ENCODE measurements around the gene PRKAG2.

Gene PRKAG2

DNA sequence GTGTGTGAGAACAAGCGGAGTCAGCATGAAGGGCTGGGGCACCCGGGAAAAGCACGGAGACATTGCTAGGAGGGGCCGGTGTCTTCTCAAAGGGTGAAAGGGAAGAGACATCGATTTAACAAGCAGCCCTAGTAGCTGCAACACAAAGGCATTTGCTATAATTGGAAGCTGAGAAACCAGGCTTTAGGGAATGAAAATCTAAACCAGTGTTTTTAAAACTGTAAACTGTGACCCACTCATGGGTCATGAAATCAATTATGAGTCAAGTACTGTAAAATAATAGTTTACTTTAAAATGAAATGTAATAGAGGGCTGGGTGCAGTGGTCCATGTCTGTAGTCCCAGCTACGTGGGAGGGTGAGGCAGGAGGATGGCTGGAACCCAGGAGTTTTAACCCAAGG is 228.5 kb downstream of the PRKAG2 start:
- no peak for DNase-seq (ENCODE audit: low spot score)

DNA sequence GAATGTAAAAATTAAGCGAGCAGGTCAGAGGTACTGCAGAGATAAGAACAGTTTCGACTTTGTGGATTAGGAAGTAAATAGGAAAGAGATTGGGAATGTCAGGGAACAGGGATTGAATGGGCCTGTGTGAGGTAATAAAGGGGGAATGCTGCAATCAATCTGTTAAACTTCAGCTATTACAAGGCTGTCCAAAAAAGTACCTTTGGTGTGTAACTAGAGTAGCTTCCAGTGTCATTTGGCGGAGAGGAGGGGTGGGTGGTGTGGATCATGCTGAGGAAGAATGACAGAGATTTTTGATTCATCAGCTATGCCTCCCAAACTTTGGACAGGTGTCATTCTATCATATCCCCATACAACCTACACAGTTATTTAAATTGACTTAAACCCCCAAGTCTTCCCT is 229.0 kb downstream of the PRKAG2 start:
- no peak for DNase-seq (ENCODE audit: low spot score)

DNA sequence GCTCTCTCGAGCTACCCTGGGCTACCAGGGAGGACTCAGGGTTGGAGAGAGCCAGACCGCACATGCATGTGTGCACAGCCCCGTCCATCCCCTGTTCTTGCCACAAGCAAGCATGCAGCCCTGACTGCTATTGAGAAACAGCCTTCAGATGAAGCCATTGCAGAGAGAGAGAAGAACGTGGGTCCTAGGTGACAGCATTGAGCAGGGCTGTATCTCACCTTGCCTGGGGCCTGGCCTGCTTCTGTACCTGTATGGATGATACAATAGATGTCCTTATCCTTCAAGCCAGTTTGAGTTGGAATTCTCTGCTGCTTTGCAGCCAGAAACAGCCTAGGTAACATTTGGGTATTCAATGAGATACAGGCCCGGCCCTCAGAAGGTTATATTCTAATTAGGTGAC is 229.9 kb downstream of the PRKAG2 start:
- DNase-seq (ENCODE audit: low spot score): no peak

DNA sequence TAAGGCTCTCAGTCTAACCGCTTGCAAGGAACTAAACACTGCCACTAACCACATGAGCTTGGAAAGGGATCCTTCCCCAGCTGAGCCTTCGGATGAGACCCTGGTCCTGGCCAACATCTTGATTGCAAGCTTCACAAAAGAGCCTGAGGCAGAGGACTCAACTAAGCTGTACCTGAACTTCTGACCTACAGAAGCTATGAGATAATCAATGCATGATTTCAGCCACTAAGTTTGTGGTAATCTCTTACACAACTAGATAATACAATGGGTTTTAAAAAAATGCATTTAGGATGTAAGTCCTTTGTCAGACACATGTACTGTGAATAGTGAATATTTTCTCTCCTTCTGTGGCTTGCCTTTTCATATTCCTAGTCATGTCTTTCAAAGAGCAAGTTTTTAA is 231.6 kb downstream of the PRKAG2 start:
- DNase-seq (ENCODE audit: low spot score): no peak

DNA sequence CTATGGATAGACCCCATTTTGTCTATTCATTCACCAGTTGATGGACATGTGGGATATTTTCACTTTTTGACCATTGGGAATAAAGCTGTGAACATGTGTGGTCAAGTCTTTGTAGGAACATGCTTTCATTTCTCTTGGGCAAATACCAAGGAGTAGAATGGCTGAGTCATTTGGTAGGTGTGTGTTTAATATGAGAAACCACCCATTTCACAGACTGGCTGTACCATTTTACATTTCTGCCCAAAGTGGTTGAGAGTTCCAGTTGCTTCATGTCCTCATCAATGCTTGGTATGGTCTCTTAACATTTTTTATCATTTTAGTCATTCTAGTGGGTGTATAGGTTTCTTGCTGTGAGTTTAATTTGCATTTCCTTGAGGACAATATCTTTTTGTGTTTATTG is 232.4 kb downstream of the PRKAG2 start:
- no peak for DNase-seq (ENCODE audit: low spot score)

DNA sequence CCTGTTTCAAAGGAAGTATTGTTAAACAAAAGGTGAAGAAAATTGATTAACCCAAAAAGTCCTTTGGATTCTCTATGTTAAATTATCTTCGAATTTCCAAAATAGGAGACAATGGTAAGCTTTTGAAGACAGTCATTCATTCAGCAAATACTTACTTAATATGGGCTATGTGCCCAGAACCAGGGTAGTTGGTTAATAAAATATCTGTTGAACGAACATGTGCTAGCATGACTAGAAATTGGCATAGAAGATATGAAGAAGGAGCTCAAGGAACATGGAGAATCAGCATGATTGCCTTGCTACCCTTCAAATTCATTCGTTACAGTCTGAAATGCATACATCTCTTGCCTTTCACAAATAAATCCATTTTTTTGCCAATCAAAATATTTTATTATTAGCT is 234.2 kb downstream of the PRKAG2 start:
- DNase-seq (ENCODE audit: low spot score): no peak

DNA sequence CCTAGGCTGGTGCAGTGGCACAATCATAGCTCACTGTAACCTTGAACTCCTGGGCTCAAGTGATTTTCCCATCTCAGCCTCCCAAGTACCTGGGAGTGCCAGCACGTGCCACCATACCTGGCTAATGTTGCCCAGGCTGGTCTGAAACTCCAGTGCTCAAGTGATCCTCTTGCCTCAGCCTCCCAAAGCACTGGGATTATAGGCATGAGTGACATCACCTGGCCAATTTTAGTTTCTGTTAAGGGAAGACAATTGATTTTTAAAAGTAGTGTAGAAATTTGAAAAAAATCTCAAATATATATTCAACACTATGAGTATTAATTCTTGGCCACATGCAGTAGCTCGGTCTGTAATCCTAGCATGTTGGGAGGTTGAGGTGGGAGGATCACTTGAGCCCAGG is 235.3 kb downstream of the PRKAG2 start:
- DNase-seq (ENCODE audit: low spot score): no peak

DNA sequence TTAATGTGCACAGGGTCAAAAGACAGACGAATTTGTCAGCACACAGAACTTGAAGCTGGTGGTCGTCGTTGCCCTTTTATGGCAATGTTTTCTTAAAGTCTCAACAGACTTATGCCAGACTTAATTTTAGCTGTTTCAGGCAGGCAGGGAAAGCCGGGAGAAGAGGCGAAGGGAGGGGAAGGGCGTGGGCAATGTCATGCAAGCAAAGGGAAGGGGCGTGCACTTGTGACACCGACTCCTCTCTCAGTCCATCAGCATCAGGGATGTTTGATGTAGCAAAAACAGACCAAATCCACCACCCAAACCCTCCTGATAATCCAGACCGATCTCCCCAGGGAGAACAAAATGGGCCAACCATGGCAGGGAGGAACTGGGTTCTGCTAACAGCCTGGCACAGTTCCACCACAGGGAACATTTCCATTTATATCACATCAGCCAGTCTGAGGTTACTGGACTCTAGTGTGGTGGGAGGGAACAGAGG is 239.1 kb downstream of the PRKAG2 start:
- no peak for DNase-seq (ENCODE audit: low spot score)

DNA sequence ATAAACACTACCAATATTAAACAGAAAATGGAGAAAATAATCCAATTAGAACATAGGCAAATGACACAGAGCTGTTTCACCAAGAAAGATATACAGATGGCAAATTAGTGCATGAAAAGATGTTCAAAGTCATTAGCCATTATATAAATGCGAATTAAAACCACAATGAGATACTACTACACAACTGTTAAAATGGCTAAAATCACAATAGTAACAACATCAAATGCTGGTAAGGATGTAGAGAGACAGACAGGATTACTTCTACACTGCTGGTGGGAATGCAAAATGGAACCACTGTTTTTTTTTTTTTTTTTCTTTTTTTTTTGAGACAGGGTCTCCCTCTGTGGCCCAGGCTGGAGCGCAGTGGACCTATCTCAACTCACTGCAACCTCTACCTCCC is 242.3 kb downstream of the PRKAG2 start:
- DNase-seq (ENCODE audit: low spot score): no peak

DNA sequence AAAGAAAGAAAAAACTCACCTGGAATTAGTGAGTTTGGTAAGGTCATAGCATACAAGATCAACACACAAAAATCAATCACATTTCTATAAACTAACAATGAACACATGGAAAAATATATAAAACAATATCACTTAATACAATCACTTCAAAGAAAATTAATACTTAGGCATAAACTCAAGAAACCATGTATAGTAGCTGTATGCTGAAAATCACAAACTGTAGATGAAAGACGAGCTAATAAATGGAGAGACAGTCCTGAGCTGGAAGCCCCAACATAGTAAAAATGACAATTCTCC is 243.5 kb downstream of the PRKAG2 start:
- no peak for DNase-seq (ENCODE audit: low spot score)

DNA sequence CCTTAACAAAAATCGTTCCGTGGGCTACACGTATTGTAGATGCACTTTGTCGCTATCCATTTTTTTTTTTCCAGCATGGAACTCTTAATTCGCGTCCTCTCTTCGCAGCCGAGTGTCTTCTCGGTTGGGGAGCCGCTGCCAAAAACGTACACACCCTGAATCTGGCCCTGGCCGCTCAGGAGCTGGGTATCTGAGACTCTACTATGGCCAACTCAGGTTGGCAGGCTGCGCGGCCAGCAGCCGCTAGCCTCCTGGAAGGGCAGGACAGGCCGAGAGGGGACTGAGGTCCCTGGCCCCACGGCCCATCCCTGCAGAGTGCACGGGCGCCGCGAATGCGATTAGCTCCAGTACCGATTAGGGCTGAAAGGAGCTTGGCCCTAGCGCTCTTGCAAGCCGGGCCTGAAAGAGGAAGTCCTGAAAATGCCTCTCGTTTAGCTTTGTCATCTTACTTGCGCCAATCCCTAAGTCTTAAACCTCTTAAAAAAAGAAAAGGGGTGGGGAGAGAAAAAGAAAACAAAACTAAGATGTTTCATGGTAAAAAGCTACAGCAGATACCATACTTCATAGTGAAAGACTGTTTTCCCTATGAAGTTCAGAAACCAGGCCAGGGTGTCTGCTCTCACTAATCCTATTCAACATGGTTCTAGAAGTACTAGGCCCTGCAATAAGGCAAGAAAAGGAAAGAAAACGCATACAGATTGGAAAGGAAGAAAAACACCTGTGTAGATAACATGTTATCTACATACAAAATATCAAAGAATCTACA is 244.0 kb downstream of the PRKAG2 start:
- DNase-seq (ENCODE audit: low spot score): peak; percentile 31

DNA sequence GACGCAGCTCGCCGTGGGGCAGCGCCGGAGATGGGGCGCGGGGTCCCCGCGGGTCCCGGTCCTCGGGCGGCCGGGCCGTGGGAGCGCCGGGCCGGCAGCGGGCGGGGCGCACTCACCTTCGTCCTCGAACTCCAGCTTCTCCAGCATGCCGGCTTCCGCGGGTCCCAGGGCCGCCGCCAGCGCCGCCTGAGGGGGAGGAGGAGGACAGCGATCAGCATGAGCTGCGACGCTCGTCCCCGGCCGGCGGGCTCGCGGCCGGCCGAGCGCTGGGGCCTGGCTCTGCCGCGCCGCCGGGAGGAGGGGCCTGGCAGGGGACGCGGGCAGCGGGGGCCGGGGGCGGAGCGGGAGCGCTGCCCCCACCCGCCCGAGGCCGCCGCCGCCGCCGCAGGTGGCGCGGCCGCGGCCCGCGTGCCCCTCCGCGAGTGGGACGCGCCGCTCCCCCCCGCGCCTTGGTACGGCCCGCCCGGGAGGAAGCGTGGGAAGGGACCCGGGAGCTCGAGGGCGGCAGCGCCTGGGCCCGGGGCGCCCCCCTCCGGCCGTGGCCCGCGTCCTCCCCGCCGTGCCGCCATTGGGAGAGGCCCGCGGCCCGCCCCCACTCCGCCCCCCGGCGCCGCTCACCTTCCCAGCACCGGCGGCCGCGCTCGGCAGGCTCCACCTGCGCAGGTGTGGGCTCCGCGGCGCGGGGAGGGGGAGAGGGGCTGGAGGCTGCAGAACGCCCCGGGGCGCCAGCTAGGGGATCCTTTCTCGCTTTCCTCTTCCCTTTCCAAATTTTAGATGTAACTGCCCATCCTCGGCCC is 244.8 kb downstream of the PRKAG2 start:
- DNase-seq (ENCODE audit: low spot score): peak; percentile 91

DNA sequence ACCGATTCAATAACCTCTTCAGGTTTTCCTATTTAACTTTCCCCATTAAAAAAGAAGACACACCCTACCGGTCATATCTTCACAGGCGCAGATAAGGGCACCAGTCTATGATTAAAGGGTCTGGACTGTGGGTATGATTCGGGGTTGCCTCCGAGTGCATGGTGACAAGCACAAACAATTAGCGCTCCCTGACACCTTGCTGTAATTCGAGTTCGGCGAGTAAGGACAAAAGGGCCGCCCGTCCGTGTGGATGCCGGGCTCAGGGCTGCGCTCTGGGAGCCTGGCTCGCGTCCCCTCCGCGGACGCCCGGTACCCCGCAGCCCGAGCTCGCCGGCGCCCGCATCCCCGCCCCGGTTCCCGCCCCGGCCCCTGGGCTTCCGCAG is 245.4 kb downstream of the PRKAG2 start:
- peak; percentile 54 for DNase-seq (ENCODE audit: low spot score)

DNA sequence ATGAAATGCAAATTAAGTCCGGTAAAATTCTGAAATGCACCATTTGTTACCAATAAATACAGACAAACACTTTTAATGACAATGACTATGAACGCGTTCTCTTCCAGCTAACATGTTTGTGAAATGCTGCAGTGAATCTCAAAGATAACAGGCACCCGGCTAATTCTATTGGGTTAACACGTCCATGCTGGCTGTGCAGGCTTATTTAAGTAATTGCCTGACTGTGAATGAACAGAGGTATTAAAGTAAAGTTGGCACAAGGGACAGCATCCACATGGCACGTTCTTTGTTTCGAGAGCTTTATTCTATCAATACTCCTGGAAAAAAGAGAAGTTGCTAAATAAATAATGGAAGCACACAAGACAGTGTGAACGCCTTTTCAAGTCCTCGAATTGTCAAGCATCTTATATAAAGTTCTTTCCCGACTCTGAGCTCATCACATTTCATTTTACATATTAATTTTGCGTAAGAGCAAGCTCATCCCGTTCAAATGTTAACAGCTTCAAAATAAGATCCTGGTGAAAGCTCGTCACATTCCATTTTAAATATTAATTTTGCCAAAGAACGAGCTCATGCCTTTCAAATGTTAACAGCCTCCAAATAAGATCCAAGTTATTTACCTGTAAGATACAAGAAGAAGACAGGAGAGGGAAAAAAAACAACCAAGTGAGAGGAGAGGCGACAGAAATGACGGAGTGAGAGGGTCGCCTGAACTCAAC is 245.9 kb downstream of the PRKAG2 start:
- DNase-seq (ENCODE audit: low spot score): no peak

DNA sequence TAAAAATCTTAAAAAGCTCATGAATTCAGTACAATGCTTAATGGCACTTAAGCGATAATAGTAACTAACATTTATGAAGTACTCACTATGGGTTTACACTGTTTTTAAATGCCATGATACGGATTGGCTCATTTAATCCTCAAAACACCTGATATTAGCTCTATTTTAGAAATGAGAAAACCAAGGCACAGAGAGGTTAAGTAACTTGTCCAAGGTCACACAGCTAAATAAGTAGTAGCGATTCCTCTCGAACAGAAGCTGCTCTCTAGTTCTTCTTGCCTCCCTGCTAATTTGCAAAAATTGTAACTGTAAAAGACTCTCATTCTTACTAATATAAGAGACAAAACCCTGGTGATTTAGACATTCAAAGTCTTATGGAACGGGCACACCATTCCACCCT is 246.6 kb downstream of the PRKAG2 start:
- no peak for DNase-seq (ENCODE audit: low spot score)

DNA sequence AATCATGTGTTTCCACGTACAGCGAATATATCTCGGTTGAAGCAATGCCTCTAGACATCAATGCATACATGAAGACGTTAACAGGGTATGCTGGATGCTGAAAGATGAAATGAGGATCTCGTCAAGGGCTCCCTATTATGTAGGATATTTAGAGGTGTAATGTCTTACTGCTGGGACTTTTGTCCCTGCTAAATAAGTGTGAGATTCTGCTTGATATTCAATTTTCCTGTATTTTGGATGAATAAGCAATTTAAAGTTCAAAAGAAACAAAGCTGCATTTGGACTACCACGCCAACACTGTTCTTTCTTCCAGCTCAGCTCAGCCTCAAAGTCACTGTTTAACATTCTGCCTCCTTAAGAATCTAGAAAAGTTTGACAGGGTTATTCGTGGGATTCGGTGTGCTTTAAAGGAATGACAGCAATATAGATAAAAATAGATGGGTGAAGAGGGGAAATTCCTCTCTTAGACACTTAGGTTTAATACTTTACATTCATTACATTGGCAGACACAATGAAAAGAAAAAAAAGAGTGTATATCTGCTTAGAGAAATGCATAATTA is 247.1 kb downstream of the PRKAG2 start:
- no peak for DNase-seq (ENCODE audit: low spot score)

DNA sequence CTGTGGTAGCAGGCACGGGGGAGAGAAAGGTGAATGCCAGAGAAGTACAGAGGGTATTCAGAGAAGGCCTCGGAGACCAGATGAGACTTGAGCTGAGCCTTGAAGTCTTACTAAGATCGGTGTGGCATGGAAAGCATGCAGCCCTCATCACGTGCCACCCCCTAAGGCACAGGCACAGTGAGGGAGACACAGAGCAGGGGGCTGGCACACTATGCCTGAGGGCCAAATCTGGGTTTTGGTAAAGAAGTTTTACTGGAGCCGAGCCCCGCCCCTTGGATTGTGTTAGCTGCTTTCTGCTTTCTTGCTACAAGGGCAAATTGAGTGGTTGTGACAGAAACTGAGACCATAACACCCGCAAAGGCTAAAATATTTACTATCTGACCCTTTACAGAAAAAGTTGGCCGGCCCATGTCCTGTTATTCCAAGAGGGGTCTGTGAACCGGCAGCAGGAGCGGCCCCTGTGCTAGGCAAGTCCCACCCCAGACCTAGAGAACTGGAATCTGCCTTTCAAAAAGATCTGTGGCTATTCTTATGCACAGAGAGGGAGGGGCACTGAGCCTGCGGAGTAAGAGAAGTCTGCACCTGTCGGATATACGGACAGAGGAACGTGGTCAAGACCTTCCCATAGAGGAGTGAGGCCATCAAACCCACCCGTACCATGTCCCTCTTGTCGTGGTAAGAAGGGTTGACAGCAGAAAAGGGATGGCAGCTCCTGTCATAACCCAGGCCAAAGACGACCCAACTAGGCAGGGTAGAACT is 247.9 kb downstream of the PRKAG2 start:
- no peak for DNase-seq (ENCODE audit: low spot score)

DNA sequence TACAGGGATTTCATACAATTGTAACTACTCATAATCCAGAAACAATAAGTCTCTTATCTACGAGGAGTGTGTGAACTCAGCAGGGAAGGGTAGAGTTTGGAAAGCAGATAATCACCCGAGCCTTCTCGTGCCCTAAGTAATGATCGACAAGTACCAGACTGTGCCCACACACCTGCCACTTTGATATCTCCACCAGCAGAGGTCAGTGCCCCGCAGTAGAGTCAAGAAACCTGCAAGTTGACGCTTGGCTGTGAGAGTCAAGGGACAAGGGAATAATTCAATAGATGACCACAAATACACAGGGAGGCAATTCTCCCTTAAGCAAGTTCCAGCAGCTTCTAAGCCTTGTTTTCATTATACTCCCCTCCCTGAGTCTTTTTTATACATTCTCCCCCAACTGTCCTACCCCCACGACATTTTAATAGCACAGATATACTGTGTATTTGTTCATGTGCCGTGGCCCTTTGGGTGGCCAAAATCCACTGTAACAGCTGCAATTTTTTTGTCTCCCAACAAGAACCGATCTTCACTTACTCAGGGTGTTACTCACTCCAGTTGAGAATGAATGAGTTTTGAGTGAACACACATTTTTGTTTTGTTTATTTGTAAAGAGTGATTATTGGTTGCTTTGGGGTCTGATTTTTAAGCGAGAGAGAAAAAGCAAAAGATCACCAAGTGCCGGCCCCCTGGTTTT is 250.3 kb downstream of the PRKAG2 start:
- DNase-seq (ENCODE audit: low spot score): peak; percentile 62

DNA sequence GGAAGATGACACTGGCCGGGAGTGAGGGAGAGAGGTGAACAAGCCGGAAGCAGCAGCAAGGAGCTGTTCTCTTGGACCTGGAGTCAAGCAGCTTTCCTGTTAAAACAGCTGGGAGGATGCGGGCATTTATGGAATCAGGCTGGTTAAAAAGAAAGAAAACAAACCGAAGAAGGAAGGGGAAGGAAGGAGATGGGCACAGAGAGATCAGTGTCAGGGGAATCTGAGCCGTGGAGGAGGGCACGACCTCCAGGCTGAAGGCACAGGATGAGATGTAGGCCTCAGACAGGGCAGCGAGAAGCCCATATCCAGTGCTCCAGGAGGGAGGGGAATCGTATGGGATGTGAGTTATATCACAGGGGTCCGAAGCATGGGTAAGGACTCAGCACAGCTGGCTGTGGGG is 251.3 kb downstream of the PRKAG2 start:
- no peak for DNase-seq (ENCODE audit: low spot score)

DNA sequence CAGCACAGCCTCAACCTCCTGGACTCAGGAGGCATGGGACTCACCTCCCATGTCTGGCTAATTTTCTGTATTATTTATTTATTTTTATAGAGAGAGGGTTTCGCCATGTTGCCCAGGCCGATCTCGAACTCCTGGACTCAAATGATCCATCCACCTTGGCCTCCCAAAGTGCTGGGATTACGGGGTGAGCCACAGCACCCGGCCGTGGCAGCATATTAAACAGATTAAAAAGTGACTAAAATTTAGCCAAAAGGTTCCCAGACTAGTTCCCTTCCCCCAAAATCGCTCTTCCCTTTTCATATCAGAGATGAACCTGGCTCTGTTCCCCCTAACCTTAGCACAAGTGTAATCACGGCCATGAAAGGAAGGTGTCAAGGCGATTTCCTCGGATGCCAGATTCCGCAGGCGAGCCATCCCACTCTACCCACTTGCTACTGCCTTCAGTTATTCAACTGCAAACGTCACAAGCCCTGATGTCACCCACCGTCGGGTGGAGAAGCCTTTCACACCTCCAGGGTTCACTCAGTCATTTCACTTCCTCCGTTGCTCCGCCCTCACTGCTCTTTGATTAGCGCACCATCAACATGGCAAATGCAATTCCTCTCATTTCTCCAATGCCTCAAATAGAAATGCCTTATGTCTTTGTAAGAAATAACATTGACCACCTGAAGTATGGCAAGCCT is 252.5 kb downstream of the PRKAG2 start:
- no peak for DNase-seq (ENCODE audit: low spot score)

DNA sequence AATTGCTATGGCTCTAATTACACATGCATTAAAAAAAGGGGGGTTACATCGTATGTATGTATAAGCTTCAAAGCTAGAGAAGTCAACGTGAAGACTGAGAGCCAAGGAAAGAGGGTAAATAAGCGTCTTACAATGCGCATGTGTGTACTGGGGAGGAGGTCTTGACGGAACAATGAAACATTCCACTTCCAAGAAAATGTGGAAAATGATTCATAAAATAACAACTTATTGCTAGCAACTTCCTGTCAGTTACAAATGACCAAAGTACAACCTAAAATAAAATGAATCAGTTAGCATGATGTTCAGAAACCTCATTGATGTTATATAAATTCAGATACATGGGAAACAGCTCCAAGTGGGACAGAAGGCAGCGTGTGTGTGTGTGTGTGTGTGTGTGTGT is 253.1 kb downstream of the PRKAG2 start:
- no peak for DNase-seq (ENCODE audit: low spot score)
